HG02642 (cell line): ENCODE measurements around the gene PPP1CB.
"Not testable (repeated sequence)": the region's sequence is repeated elsewhere in the genome, so short reads cannot be mapped to it uniquely, and the experiment has no call there.

Source experiments
- ATAC-seq: cut with Tn5 transposase; IDR thresholded peaks from one replicate; pipeline ENCODE4 v1.9.1; 2021; ENCODE audit warnings: mild to moderate bottlenecking; ENCODE audit not compliant: unreplicated experiment, poor library complexity

The PPP1CB gene

GRCh38 chr2:28742619-28743018 is 9.0 kb upstream of the PPP1CB start:
- not testable (repeated sequence) for ATAC-seq

DNA sequence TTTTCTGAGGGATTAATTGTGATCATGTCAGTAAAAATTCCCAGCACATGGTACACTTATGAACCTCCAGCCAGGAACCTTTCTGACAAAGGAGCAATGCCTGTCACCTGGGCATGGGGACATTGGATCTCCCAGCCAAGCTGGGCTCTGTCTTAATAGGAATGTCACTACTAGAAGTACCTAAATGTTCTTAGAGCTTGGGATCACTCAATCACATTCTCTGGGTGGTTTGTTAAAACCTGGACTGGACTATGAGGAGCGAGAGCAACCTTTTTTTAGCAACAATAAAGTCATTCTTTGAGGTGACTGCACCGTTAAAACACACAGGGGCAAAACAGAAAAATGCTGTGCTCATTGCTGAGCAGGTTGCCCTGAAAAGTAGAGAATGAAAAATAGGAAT is 6.4 kb upstream of the PPP1CB start:
- ATAC-seq: no peak

DNA sequence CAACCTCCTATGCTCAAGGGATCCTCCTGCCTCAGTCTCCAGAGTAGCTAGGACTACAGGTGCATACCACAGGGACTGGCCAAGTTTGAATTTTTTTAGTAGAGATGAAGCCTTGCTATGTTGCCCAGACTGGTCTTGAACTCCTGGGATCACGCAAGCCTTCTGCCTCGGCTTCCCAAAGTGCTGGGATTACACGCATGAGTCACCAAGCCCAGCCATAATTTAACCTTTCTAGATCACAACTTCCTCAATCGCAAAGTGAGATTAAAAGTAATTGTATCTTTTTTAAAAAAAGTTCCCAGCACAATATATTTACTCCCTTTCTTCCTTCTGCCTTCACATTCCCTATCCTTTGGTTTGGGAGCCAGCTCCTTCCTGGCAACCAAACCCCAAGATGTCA is 5.8 kb upstream of the PPP1CB start:
- no peak for ATAC-seq

- no peak for ATAC-seq
These were observed 5.1 kb upstream of the PPP1CB start for GRCh38 chr2:28746429-28747111.

GRCh38 chr2:28747714-28748113 is 3.9 kb upstream of the PPP1CB start:
- ATAC-seq: no peak

DNA sequence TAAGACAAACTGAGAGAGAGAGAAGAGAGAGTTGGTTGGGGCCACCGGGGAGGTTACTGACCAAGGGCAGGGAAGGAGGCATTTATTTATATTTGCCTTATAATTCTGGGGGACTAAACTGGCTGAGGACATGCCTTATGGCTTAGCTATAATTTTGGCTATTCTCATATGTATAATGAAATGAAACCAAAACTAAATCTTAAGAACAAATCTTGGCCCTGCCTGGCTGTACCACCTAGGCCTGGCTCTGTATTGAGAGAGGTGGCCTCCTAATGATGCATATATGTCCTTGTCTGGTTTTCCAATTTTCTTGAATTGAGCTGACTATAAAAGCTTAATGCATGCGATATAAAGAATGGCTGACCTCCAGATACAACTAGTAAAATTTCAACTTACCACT is 3.5 kb upstream of the PPP1CB start:
- no peak for ATAC-seq

DNA sequence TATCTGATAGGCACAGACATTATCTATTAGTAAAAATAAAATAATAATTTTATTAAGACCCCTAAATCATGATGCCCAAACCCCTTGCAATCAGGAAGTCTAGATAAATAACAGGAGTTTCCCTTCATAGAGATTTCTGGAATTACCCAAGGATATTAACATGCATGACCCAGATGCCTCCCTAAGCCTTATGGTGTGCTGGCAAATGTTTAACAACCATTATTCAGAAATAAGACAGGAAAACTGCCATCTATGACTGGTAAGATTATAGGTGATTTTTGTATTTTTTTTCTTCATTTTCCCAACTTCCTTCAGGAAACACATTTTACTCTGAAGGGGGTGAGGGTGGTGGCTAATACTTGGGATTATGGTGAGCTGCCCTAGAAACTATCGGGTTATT is 2.7 kb upstream of the PPP1CB start:
- ATAC-seq: no peak

DNA sequence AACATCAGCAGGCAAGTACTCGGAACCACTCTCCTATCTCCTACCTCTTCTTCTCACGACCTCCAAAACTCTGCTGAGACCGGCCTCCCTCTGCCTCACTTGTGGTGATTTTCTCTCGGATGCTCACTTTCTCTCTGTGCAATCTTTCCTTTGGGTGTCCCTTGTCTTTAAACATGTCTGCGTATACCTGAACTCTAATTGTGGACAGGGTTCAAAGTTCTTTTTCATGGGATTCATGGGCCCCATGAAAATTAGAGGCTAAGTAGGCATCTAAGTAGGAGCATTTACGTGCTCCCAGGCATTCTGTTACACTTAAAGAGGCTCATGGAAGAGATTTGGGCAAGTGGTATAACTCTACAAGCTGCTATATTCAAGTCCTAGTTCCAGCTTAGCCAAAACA is 2.1 kb upstream of the PPP1CB start:
- no peak for ATAC-seq

DNA sequence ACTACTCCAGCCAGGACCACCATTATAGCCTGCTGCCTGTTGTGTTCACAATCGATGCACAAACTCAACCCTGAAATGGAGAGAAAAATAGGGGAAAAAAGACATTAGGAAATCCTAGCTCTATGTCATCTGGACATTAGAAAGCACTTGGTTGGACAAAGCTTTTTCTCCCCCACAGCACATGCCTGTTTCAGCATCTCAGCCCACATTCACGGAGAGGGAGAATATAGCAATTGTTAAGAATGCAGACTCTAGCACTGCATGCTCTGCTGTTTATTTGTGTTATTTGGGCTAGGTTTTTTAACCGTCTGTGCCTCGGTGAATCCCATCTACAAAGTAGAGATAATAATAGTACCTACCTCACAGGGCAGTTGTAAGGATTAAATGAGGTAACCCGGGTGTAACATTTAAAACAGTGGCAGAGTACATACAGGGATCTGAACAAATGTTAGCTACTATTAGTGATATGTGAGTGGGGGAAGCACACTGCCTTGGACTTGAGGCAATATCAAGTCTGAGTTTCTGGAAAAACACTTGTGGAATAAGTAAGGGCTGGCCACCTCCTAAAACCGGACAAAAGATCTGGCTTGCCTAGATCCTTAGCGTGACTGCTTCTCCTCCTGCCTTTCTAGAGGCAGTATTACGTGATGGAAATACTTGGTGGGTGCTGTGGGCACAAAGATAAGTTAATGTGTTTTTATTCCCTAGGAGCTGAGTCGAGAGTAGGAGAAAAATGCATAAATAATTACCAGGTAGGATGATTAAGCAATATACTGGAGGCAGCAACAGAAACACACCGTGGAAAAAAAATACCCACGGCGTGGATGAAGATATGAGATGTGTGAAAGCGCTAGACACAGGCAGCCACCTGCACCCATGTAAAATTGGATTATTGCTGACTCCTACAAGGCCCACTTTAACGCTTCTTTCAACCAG is 1.0 kb upstream of the PPP1CB start:
- ATAC-seq: no peak

DNA sequence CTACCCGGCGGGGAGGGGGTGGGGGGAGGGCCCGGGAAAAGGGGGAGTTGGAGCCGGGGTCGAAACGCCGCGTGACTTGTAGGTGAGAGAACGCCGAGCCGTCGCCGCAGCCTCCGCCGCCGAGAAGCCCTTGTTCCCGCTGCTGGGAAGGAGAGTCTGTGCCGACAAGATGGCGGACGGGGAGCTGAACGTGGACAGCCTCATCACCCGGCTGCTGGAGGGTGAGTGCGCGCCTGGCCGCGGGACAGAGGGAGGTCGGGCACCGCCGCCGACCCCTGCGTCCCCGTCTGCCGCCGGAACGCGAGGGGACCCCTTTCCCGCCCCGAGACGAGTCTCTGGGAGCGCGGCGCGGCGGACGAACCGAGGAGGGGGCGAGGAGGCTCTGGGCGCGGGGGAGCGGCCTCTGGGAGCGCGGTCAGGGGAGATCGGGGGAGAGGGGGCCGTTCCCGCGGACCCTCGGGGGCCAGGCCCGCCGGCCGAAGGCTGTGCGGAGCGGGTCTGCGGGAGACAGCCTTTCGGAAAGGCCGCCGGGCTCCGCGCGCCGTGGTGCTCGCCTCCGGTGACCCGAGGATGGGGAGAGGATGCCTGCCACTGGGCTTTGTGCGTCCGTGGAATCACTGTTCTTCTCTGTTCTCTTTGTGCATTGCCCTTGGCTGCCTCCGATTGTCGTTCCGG is 463 bp downstream of the PPP1CB start:
- peak; percentile 36 for ATAC-seq

- no peak for ATAC-seq
These were observed 1.2 kb downstream of the PPP1CB start for GRCh38 chr2:28752631-28753376.

DNA sequence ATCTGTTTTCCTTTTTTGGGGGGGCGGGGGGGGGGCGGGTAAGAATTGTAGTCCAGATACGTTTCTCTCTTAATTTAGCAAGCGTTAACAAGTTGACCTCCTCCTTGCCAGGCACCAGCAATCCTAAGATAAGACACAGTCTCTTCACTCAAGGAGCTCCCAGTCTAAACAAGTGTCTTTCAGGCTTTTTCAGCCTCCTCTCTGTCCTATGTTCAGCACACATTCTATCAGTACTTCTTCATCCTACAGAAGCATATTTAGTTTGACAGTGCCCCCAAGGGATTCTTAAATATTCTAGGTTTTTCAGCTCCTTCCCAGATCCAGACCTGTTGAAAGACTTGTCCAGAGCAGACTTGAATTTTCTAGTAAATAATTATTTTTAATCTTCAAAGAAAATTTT is 2.7 kb downstream of the PPP1CB start:
- ATAC-seq: no peak

DNA sequence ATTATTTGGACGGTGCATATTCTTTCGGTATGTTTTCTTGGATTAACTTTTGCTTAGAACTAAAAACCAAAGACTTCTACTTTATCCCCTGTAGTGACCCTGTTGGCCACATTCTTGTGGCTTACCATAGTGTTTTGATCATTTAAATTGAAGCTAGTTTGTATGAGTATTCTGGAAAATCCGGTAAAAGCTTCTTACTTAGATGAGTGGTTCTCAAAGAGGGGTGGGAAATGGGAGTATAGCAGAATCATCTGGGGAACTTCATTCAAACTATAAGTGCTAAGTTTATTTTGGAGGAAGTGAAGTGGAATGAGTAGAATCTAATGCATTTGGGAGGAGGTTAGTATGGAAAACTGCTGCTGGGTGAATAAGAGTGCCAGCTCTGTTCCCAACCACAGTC is 3.8 kb downstream of the PPP1CB start:
- ATAC-seq: no peak

DNA sequence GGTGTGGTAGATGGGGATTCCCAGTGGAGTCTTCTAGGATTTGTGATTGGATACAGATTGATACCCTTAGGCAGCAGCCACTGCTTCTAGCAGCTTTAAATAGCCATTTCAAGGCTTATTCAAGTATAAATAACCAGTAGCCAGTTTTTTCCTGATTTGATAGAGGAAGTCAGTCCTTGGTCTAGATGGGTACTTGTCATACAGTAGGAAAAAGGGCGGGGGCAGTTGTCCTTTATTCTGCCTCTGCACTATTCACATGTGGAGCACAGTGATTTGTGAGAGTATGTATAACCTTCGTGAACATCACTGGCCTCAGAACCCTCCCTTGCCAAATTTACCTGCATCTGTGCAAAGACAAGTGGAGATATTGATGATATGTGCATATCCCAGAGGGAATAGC is 6.8 kb downstream of the PPP1CB start:
- ATAC-seq: no peak

GRCh38 chr2:28761420-28761819 is 9.8 kb downstream of the PPP1CB start:
- no peak for ATAC-seq

GRCh38 chr2:28764909-28765711 is 13.5 kb downstream of the PPP1CB start:
- ATAC-seq: no peak

GRCh38 chr2:28766070-28766469 is 14.4 kb downstream of the PPP1CB start:
- no peak for ATAC-seq

- ATAC-seq: no peak
These were observed 15.7 kb downstream of the PPP1CB start for GRCh38 chr2:28767337-28767736.

DNA sequence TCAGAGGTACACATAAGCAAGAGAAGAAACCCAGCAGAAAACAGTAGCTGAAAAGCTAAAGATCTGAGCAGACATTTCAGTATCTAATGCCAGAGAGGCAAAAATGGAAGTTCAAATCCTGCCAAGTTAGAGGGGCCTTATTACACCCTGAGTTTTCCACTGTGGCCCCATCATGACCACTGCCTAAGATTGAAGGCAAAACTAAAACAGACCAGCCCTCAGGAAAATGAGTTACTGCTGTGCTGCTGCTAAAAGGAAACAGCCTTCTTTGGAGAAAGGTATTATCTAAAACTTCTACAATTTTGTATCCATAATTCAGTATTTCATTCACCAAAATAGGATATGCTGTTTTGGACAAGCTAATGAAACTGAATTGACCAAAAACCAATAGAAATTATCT is 16.8 kb downstream of the PPP1CB start:
- no peak for ATAC-seq

GRCh38 chr2:28768952-28769351 is 17.3 kb downstream of the PPP1CB start:
- no peak for ATAC-seq
